HepG2 (cell line): ENCODE data around the gene CSNK1G1. TPM values are rescaled to one million over a fixed set of nuclear protein-coding genes. Genes with fewer than 3 reads are reported as not detected.

Experiments
- CCAR2 ChIP-seq: fragments of 200-400 bp; formaldehyde crosslinking; optimal IDR thresholded peaks from 2 replicates; pipeline ENCODE3; 2018; ENCODE audit warnings: low read depth, mild to moderate bottlenecking, low read length, moderate library complexity
- FOSL2 ChIP-seq: sonication (generic); formaldehyde crosslinking; IDR thresholded peaks from 2 replicates; pipeline ENCODE4 v1.4.0; 2020; ENCODE audit warnings: missing genetic modification reagents
- MAZ ChIP-seq, 2 experiments: sonication (generic) in 1 of 2; formaldehyde crosslinking in 1 of 2; IDR thresholded peaks; 2 replicates each; pipeline versions ENCODE4 v1.5.0 to v1.6.1; 2012 to 2020; ENCODE audit warnings: low read depth in 2 of 2, mild to moderate bottlenecking in 2 of 2, borderline replicate concordance in 1 of 2, improper control_type of control experiment in 1 of 2, low read length in 1 of 2, missing genetic modification reagents in 1 of 2, moderate library complexity in 1 of 2
- MTA1 ChIP-seq: sonication (generic); formaldehyde crosslinking; IDR thresholded peaks from 2 replicates; pipeline ENCODE4 v1.4.0; 2020; ENCODE audit warnings: missing genetic modification reagents, mild to moderate bottlenecking, borderline replicate concordance
- NFKB2 ChIP-seq: sonication (generic); formaldehyde crosslinking; IDR thresholded peaks from 2 replicates; pipeline ENCODE4 v1.4.0; 2020; ENCODE audit warnings: missing genetic modification reagents, borderline replicate concordance
- POLR2G ChIP-seq: fragments of 200-400 bp; formaldehyde crosslinking; IDR thresholded peaks from 2 replicates; pipeline ENCODE4 v1.6.1; 2018; ENCODE audit warnings: mild to moderate bottlenecking, low read depth, low read length, moderate library complexity
- ZBTB40 ChIP-seq, 2 experiments: fragments of 450-650 bp in 1 of 2; sonication (generic) in 1 of 2; formaldehyde crosslinking in 1 of 2; IDR thresholded peaks; 2 replicates each; pipeline versions ENCODE4 v1.6.1 to v1.8.0; 2016 to 2022; ENCODE audit warnings: antibody characterized with exemption in 1 of 2, mild to moderate bottlenecking in 1 of 2, missing genetic modification reagents in 1 of 2
- ZNF160 ChIP-seq: sonication (generic); formaldehyde crosslinking; IDR thresholded peaks from 2 replicates; pipeline ENCODE4 v1.8.0; 2022; ENCODE audit warnings: mild to moderate bottlenecking, inconsistent platforms, missing genetic modification reagents
- ZNF331 ChIP-seq: sonication (generic); formaldehyde crosslinking; IDR thresholded peaks from 2 replicates; pipeline ENCODE4 v1.4.0; 2020; ENCODE audit warnings: missing genetic modification reagents
- ZNF569 ChIP-seq: sonication (generic); formaldehyde crosslinking; IDR thresholded peaks from 2 replicates; pipeline ENCODE4 v1.5.0; 2020; ENCODE audit warnings: mild to moderate bottlenecking, missing genetic modification reagents, moderate library complexity, borderline replicate concordance
- ZNF800 ChIP-seq: sonication (generic); formaldehyde crosslinking; IDR thresholded peaks from 2 replicates; pipeline ENCODE4 v1.4.0; 2020; ENCODE audit warnings: missing genetic modification reagents
- polyA plus RNA-seq, 8 experiments: library from polyadenylated mRNA; depleted of rRNA in 3 of 8; stranded (reverse) in 7 of 8; unstranded in 1 of 8; fragments of >200 nt; fragmentation: Illumina TruSeq in 4 of 8; extraction: Trizol in 4 of 8; gene quantifications; 2 replicates each; pipeline versions ENCODE4 v1.2.1 to v1.2.3, GENCODE V29; 2011 to 2016; ENCODE audit warnings: low read depth in 4 of 8, missing spikeins in 1 of 8, mixed read lengths in 1 of 8; ENCODE audit not compliant: insufficient read depth in 1 of 8
- total RNA-seq, 5 experiments: library from RNA; depleted of rRNA; stranded (reverse); fragments of >200 nt; fragmentation: Illumina TruSeq; extraction: Trizol; gene quantifications; 2 replicates each; pipeline ENCODE4 v1.2.3, GENCODE V29; 2016; ENCODE audit warnings: low read depth in 1 of 5
- TF ChIP-seq, protein P1 (sequence below): IDR thresholded peaks from 2 replicates; pipeline ENCODE4 v1.4.0; 2020; ENCODE audit warnings: mild to moderate bottlenecking, missing genetic modification reagents

Gene CSNK1G1
- total and polyA plus RNA-seq, 2 of the 13 experiments (the other 11 are each of a cell fraction or from before 2014, with no cell fraction given), result 8.5 to 12.6 TPM

- TF ChIP-seq ZBTB40 (IDR thresholded peaks at IDR 0.05) (no peak), ZBTB40 (CRISPR knock-in tag; IDR thresholded peaks at IDR 0.05) (peak; percentile 72), FOSL2 (CRISPR knock-in tag) (0 out of 2 replicates have a peak, but pooled peaks have one; percentile 12), MAZ (IDR thresholded peaks at IDR 0.05; ENCODE audit: borderline replicate concordance, low read depth, low read length) (no peak), MAZ (CRISPR knock-in tag; IDR thresholded peaks at IDR 0.05; ENCODE audit: low read depth) (peak; percentile 37; the same call in 1 of the 2 replicates), CCAR2 (no peak), ZNF569 (CRISPR knock-in tag) (no peak), ZNF800 (CRISPR knock-in tag) (no peak), POLR2G (peak; percentile 66), ZNF160 (no peak), MTA1 (CRISPR knock-in tag) (peak; percentile 90; the same call in 1 of the 2 replicates), ZNF331 (peak; percentile 72; the same call in 1 of the 2 replicates), NFKB2 (CRISPR knock-in tag) (no peak)
- TF ChIP-seq, protein P1, sequence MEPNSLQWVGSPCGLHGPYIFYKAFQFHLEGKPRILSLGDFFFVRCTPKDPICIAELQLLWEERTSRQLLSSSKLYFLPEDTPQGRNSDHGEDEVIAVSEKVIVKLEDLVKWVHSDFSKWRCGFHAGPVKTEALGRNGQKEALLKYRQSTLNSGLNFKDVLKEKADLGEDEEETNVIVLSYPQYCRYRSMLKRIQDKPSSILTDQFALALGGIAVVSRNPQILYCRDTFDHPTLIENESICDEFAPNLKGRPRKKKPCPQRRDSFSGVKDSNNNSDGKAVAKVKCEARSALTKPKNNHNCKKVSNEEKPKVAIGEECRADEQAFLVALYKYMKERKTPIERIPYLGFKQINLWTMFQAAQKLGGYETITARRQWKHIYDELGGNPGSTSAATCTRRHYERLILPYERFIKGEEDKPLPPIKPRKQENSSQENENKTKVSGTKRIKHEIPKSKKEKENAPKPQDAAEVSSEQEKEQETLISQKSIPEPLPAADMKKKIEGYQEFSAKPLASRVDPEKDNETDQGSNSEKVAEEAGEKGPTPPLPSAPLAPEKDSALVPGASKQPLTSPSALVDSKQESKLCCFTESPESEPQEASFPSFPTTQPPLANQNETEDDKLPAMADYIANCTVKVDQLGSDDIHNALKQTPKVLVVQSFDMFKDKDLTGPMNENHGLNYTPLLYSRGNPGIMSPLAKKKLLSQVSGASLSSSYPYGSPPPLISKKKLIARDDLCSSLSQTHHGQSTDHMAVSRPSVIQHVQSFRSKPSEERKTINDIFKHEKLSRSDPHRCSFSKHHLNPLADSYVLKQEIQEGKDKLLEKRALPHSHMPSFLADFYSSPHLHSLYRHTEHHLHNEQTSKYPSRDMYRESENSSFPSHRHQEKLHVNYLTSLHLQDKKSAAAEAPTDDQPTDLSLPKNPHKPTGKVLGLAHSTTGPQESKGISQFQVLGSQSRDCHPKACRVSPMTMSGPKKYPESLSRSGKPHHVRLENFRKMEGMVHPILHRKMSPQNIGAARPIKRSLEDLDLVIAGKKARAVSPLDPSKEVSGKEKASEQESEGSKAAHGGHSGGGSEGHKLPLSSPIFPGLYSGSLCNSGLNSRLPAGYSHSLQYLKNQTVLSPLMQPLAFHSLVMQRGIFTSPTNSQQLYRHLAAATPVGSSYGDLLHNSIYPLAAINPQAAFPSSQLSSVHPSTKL (CRISPR knock-in tag), result peak; percentile 58; the same call in 1 of the 2 replicates
Observed at GRCh38 chr15:64146885-64147681, 208.9 kb downstream of the CSNK1G1 start (continued).
